ENCODE measurements around the gene DEFB108B.
"Not testable (repeated sequence)": the region's sequence is repeated elsewhere in the genome, so short reads cannot be mapped to it uniquely, and the experiment has no call there.

DEFB108B gene

GRCh38 chr11:71800335-71800953, 32.6 kb upstream of the DEFB108B start:
- peak; percentile 97 for TF ChIP-seq CTCF (IDR thresholded peaks at IDR 0.05; ENCODE audit: extremely low read depth, insufficient read depth, missing control alignments)
- in situ Hi-C loops (cut with MboI; ENCODE audit: low pct_unique_long_range_greater_than_20kb, low sequenced_read_pairs, unreplicated experiment) = not testable (repeated sequence)
- DNase-seq (ENCODE audit: low spot score) = peak; percentile 70

DNA sequence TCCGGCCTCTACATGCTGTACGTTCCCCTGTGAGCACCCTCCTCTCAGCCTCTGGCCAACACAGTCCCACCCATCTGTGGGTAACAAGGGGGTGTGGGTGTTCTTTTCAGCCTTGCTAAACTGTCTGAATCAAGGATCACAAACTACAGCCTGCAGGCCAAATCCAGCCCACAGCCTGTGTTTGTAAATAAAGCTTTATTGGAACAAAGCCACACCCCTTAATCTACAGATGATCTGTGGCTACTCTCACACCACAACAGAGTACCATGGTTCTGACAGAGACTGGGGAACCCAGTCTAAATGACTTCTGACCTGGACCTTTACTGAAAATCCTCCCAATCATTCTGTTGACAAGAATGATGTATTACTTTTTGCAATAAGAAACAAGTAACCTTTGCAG, 32.0 kb upstream of the DEFB108B start:
- not testable (repeated sequence) for DNase-seq (ENCODE audit: low spot score)

GRCh38 chr11:71802874-71803273, 30.1 kb upstream of the DEFB108B start:
- in situ Hi-C loops (cut with MboI; ENCODE audit: low pct_unique_long_range_greater_than_20kb, low sequenced_read_pairs, unreplicated experiment); DNase-seq (ENCODE audit: low spot score): not testable (repeated sequence)

More for the DNA sequence above, 32.0 kb upstream of the DEFB108B start:
- in situ Hi-C loops (cut with MboI; ENCODE audit: low pct_unique_long_range_greater_than_20kb, low sequenced_read_pairs, unreplicated experiment) = not testable (repeated sequence)

- in situ Hi-C loops (cut with MboI; ENCODE audit: low pct_unique_long_range_greater_than_20kb, low sequenced_read_pairs, unreplicated experiment); DNase-seq (ENCODE audit: low spot score): not testable (repeated sequence)
Observed at GRCh38 chr11:71804158-71804947, 28.6 kb upstream of the DEFB108B start.

- DNase-seq (ENCODE audit: low spot score); in situ Hi-C loops (cut with MboI; ENCODE audit: low pct_unique_long_range_greater_than_20kb, low sequenced_read_pairs, unreplicated experiment): not testable (repeated sequence)
Observed at GRCh38 chr11:71812529-71812928, 20.5 kb upstream of the DEFB108B start.

DNA sequence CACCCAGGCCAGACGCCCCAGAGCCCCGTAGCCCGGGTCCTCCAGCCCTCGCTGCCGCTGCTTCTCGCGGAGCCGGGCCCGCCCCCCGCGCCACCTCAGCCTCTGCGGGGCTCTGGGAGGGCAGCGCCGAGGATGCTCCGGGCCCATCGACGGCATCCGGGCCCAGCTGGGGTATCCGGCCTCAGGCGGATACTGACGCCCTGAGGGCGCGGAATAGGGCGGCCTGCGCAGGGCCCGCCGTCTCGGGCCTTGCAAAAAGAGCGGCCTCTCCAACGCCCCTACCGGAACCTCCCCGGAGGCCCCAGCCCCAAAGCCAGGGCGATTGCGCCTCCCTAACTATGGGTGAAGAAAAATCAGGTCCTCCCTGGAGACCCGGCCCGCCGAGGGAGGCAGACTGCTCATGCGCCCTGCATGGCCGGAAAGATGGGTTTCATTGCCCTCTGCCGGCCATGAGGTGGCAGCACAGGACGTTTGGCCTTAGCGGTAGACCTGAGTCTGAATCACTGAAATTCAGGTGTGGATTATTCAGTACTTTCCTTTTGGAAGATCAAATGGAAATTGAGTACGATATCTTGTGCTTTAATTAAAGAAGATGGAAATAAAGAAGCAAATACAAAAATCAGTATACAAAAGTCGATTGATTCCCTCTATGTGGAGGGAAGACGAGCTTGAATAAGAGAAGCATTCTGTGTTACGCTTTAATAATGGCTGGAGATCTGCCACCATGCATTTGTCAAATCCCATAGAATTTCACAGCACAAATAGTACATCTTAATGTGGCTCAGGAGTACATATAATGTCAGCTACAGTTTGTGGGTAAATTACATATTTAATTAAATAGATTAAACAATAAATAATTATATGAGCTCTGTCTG, 19.3 kb upstream of the DEFB108B start:
- in situ Hi-C loops (cut with MboI; ENCODE audit: low pct_unique_long_range_greater_than_20kb, low sequenced_read_pairs, unreplicated experiment) = not testable (repeated sequence)
- DNase-seq (ENCODE audit: low spot score) = peak; percentile 76
- TF ChIP-seq CTCF (IDR thresholded peaks at IDR 0.05; ENCODE audit: extremely low read depth, insufficient read depth, missing control alignments) = peak; percentile 80

- in situ Hi-C loops (cut with MboI; ENCODE audit: low pct_unique_long_range_greater_than_20kb, low sequenced_read_pairs, unreplicated experiment); DNase-seq (ENCODE audit: low spot score): not testable (repeated sequence)
Observed at GRCh38 chr11:71821539-71821938, 11.5 kb upstream of the DEFB108B start.

DNA sequence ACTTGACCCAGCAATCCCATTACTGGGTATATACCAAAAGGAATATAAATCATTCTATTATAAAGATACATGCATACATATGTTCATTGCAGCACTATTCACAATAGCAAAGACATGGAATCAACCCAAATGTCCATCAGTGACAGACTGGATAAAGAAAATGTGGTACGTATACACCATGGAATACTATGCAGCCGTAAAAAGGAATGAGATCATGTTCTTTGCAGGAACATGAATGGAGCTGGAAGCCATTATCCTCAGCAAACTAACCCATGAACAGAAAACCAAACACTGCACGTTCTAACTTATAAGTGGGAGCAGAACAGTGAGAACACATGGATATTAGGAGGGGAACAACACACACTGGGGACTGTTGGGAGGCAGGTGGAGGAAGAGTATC, 3.8 kb upstream of the DEFB108B start:
- DNase-seq (ENCODE audit: low spot score); in situ Hi-C loops (cut with MboI; ENCODE audit: low pct_unique_long_range_greater_than_20kb, low sequenced_read_pairs, unreplicated experiment): not testable (repeated sequence)

DNA sequence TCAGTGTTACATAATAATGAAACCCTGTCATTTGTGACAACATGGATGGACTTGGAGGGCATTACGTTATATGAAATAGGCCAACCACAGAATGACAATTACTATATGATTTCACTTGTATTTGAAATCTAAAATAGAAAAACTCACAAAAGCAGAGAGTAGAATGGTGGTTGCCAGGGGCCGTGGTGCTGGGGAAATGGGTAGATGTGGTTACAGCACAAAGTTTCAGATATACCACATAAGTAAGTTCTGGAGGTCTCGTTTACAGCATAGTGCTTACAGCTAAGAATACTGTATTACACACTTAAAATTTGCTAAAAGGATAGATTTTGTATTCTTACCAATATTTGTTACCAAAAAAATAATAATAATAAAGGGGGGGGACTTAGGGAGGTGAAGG, 3.3 kb upstream of the DEFB108B start:
- in situ Hi-C loops (cut with MboI; ENCODE audit: low pct_unique_long_range_greater_than_20kb, low sequenced_read_pairs, unreplicated experiment); DNase-seq (ENCODE audit: low spot score): not testable (repeated sequence)

DNA sequence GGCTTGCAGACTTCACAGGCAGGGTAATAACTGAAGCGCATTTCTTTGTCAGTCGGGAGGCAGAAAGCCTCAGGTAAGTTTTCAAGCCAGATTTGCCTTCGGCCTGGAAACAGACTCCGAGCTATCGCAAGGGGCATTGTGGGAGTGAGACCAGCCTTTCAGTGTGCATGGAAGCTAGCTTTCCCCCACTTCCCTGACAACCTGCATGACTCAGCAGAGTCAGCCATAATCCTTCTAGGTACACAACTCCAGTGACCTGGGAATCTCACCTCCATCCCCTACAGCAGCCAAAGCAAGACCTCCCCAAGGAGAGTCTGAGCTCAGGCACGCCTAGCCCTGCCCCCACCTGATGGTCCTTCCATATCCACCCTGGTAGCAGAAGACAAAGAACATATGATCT, 9.7 kb downstream of the DEFB108B start:
- in situ Hi-C loops (cut with MboI; ENCODE audit: low pct_unique_long_range_greater_than_20kb, low sequenced_read_pairs, unreplicated experiment) = not testable (repeated sequence)

DNA sequence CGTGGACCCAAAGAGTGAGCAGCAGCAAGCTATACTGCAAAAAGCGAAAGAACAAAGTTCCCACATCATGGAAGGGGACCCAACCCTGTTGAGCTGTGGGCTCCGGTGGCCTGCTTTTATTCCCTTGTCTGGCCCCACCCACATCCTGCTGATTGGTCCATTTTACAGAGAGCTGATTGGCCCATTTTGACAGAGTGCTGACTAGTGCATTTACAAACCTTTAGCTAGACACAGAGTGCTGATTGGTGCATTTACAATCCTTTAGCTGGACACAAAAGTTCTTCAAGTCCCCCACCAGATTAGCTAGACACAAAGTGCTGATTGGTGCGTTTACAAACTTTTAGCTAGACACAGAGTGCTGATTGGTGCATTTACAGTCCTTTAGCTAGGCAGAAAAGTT, 10.4 kb downstream of the DEFB108B start:
- in situ Hi-C loops (cut with MboI; ENCODE audit: low pct_unique_long_range_greater_than_20kb, low sequenced_read_pairs, unreplicated experiment); DNase-seq (ENCODE audit: low spot score): not testable (repeated sequence)

More for the DNA sequence above, 9.7 kb downstream of the DEFB108B start:
- DNase-seq (ENCODE audit: low spot score) = not testable (repeated sequence)
